GM12878 (cell line): Measurements from ENCODE around the gene CACNA2D4.

Experiments
- CEBPZ ChIP-seq: fragments of 150-350 bp; IDR thresholded peaks from 2 replicates; pipeline ENCODE4 v1.6.1; 2016; ENCODE audit warnings: low read depth, low read length
- CTCF ChIP-seq, 3 experiments: IDR thresholded peaks in 2 of 3; conservative IDR thresholded peaks in 1 of 3; 2 replicates each; pipeline ENCODE4 v1.5.1; 2011; ENCODE audit warnings: low read depth in 3 of 3, low read length in 3 of 3, mild to moderate bottlenecking in 3 of 3, control low read depth in 2 of 3, moderate library complexity in 2 of 3, inconsistent platforms in 1 of 3, mixed read lengths in 1 of 3; ENCODE audit not compliant: control insufficient read depth in 2 of 3, insufficient read depth in 1 of 3; ENCODE audit errors: extremely low read depth in 1 of 3
- EP300 ChIP-seq, 2 experiments: fragments of 150-350 bp in 1 of 2; IDR thresholded peaks; 2 replicates each; pipeline ENCODE4 v1.6.1; 2011 to 2012; ENCODE audit warnings: low read depth in 2 of 2, low read length in 2 of 2, borderline replicate concordance in 1 of 2, improper control_type of control experiment in 1 of 2, inconsistent platforms in 1 of 2; ENCODE audit not compliant: control insufficient read depth in 1 of 2
- EZH2 ChIP-seq: IDR thresholded peaks from 2 replicates; pipeline ENCODE4 v1.6.1; 2012; ENCODE audit warnings: low read depth, mild to moderate bottlenecking, control low read depth, inconsistent platforms, low read length, borderline replicate concordance; ENCODE audit not compliant: control insufficient read depth
- MXI1 ChIP-seq: fragments of 150-350 bp; IDR thresholded peaks from 2 replicates; pipeline ENCODE4 v1.6.1; 2011; ENCODE audit warnings: low read depth, mild to moderate bottlenecking, inconsistent platforms, low read length, improper control_type of control experiment
- POLR2A ChIP-seq: IDR thresholded peaks from 2 replicates; pipeline ENCODE4 v1.6.1; 2011; ENCODE audit warnings: low read depth, mild to moderate bottlenecking, low read length
- POLR2AphosphoS5 ChIP-seq: IDR thresholded peaks from 2 replicates; pipeline ENCODE4 v1.6.1; 2011; ENCODE audit warnings: mild to moderate bottlenecking, low read length, inconsistent platforms
- YY1 ChIP-seq: IDR thresholded peaks from 2 replicates; pipeline ENCODE4 v1.6.1; 2011; ENCODE audit warnings: low read depth, mild to moderate bottlenecking, low read length

- TF ChIP-seq CTCF (IDR thresholded peaks at IDR 0.05 in 2 of 3, conservative IDR thresholded peaks at IDR 0.05 in 1 of 3; ENCODE audit: control insufficient read depth in 2 of 3, extremely low read depth in 1 of 3, insufficient read depth in 1 of 3, low read depth in 3 of 3, low read length in 3 of 3) (no peak), CEBPZ (no peak), YY1 (no peak), MXI1 (no peak), EP300 (IDR thresholded peaks at IDR 0.05; ENCODE audit: borderline replicate concordance in 1 of 2, control insufficient read depth in 1 of 2, low read depth in 2 of 2, low read length in 2 of 2) (no peak), POLR2AphosphoS5 (no peak), POLR2A (no peak), EZH2 (no peak)
Measured at GRCh38 chr12:1882850-1883470, 35.5 kb downstream of the CACNA2D4 start.
